H1 (cell line): ENCODE measurements around the gene SATB2. TPM values are rescaled to one million over a fixed set of nuclear protein-coding genes. Genes with fewer than 3 reads are reported as not detected.

Experiments used
- CTCF ChIA-PET: fragments of 300-600 bp; sonication (Branson Sonifier 250); formaldehyde crosslinking; loops from one replicate; lab custom pipeline; 2021; ENCODE audit not compliant: partially characterized antibody; lab: Charles Lee
- POLR2A ChIA-PET: fragments of 300-600 bp; sonication (Branson Sonifier 250); formaldehyde crosslinking; loops from one replicate; lab custom pipeline; 2021; ENCODE audit warnings: inconsistent platforms; ENCODE audit not compliant: partially characterized antibody; lab: Charles Lee
- DNase-seq, 2 experiments: peaks; one replicate each; pipeline versions ENCODE4 v3.0.0 to v3.0.0-alpha.2; 2010 to 2022; ENCODE audit warnings: low spot score in 2 of 2, low read depth in 1 of 2, mixed read lengths in 1 of 2
- FAIRE-seq: peaks from 2 replicates; lab custom pipeline; 2011; peaks lifted over from hg19 to GRCh38; lab: Jason Lieb, UNC
- H2AFZ ChIP-seq: 2 replicates; pipeline ENCODE4 v1.8.1; 2012; ENCODE audit warnings: low read length, inconsistent platforms
- H2AK5ac ChIP-seq: 2 replicates; pipeline ENCODE4 v1.6.1; 2013; ENCODE audit warnings: low read depth, low read length
- H2BK120ac ChIP-seq: replicated peaks from 2 replicates; pipeline ENCODE3; 2013; ENCODE audit warnings: low read depth, low read length, inconsistent platforms
- H2BK12ac ChIP-seq: 2 replicates; pipeline ENCODE4 v1.6.1; 2013; ENCODE audit warnings: low read depth, low read length
- H2BK15ac ChIP-seq: 2 replicates; pipeline ENCODE4 v1.6.1; 2013; ENCODE audit warnings: low read length
- H2BK20ac ChIP-seq: 2 replicates; pipeline ENCODE4 v1.6.1; 2013; ENCODE audit warnings: low read length
- H2BK5ac ChIP-seq: 2 replicates; pipeline ENCODE4 v1.6.1; 2013; ENCODE audit warnings: low read depth, low read length
- H3K14ac ChIP-seq: 2 replicates; pipeline ENCODE4 v1.6.1; 2013; ENCODE audit warnings: inconsistent platforms; ENCODE audit not compliant: insufficient read length
- H3K18ac ChIP-seq: 2 replicates; pipeline ENCODE4 v1.6.1; 2013; ENCODE audit warnings: low read length; ENCODE audit errors: extremely low read depth
- H3K23ac ChIP-seq: 2 replicates; pipeline ENCODE4 v1.6.1; 2013; ENCODE audit warnings: inconsistent platforms; ENCODE audit not compliant: insufficient read length
- H3K23me2 ChIP-seq: 2 replicates; pipeline ENCODE4 v1.6.1; 2013; ENCODE audit warnings: low read depth, low read length
- H3K27ac ChIP-seq: 2 replicates; pipeline ENCODE4 v1.6.1; 2011; ENCODE audit warnings: low read depth, low read length, inconsistent platforms
- H3K27me3 ChIP-seq, 4 experiments: replicated peaks in 1 of 4; 1 replicate in 1 of 4; 2 replicates in 3 of 4; pipeline versions ENCODE4 v1.6.1 to v1.8.1; 2011 to 2013; ENCODE audit warnings: low read length in 3 of 4, mild to moderate bottlenecking in 3 of 4, inconsistent platforms in 2 of 4, mixed read lengths in 2 of 4, moderate library complexity in 1 of 4; ENCODE audit not compliant: control insufficient read depth in 3 of 4, insufficient read depth in 3 of 4; ENCODE audit errors: extremely low read depth in 1 of 4
- H3K36me3 ChIP-seq, 4 experiments: 2 replicates each; pipeline versions ENCODE4 v1.6.1 to v1.8.1; 2011 to 2013; ENCODE audit warnings: mild to moderate bottlenecking in 4 of 4, low read length in 3 of 4, moderate library complexity in 2 of 4, control low read depth in 1 of 4, inconsistent platforms in 1 of 4; ENCODE audit not compliant: insufficient read depth in 4 of 4, control insufficient read depth in 2 of 4
- H3K4ac ChIP-seq: replicated peaks from 2 replicates; pipeline ENCODE3; 2013; ENCODE audit warnings: low read length, low read depth, mixed read lengths, inconsistent platforms; ENCODE audit not compliant: insufficient read length
- H3K4me1 ChIP-seq, 4 experiments: replicated peaks in 1 of 4; 1 replicate in 1 of 4; 2 replicates in 3 of 4; pipeline versions ENCODE4 v1.6.1 to v1.8.1; 2011 to 2013; ENCODE audit warnings: low read length in 3 of 4, inconsistent platforms in 2 of 4, mixed read lengths in 1 of 4; ENCODE audit not compliant: insufficient read depth in 4 of 4, control insufficient read depth in 3 of 4
- H3K4me2 ChIP-seq, 2 experiments: 2 replicates each; pipeline versions ENCODE4 v1.6.1 to v1.8.1; 2011 to 2013; ENCODE audit warnings: low read depth in 2 of 2, low read length in 2 of 2, control low read depth in 1 of 2, inconsistent platforms in 1 of 2, mild to moderate bottlenecking in 1 of 2; ENCODE audit not compliant: insufficient read depth in 1 of 2
- H3K4me3 ChIP-seq, 4 experiments: fragments of 200-600, 300-600 bp in 1 of 4; sonication (generic), shearing (Covaris generic), sonication (Bioruptor Twin) in 1 of 4; 2 replicates each; pipeline versions ENCODE4 v1.5.1 to v1.8.1; 2011 to 2016; ENCODE audit warnings: low read length in 4 of 4, low read depth in 3 of 4, control low read depth in 2 of 4, inconsistent platforms in 2 of 4, mild to moderate bottlenecking in 2 of 4, mixed read lengths in 1 of 4, moderate library complexity in 1 of 4; ENCODE audit not compliant: insufficient read depth in 2 of 4; ENCODE audit errors: extremely low read depth in 1 of 4
- H3K56ac ChIP-seq: replicated peaks from 2 replicates; pipeline ENCODE3; 2013; ENCODE audit warnings: low read depth, mild to moderate bottlenecking, mixed read lengths, low read length, inconsistent platforms; ENCODE audit not compliant: insufficient read length
- H3K79me1 ChIP-seq: 2 replicates; pipeline ENCODE4 v1.6.1; 2013; ENCODE audit warnings: low read depth, low read length, control low read depth
- H3K79me2 ChIP-seq, 2 experiments: 2 replicates each; pipeline versions ENCODE4 v1.6.1 to v1.8.1; 2012 to 2013; ENCODE audit warnings: low read length in 2 of 2, mild to moderate bottlenecking in 2 of 2, inconsistent platforms in 1 of 2; ENCODE audit not compliant: insufficient read depth in 2 of 2, control insufficient read depth in 1 of 2
- H3K9ac ChIP-seq, 4 experiments: replicated peaks in 1 of 4; 1 replicate in 1 of 4; 2 replicates in 3 of 4; pipeline versions ENCODE4 v1.6.1 to v1.8.1; 2011 to 2013; ENCODE audit warnings: low read depth in 3 of 4, low read length in 3 of 4, control low read depth in 2 of 4, mild to moderate bottlenecking in 2 of 4, moderate library complexity in 2 of 4, inconsistent platforms in 1 of 4; ENCODE audit errors: extremely low read depth in 1 of 4
- H3K9me3 ChIP-seq, 2 experiments: 2 replicates each; pipeline versions ENCODE4 v1.6.1 to v1.8.1; 2012 to 2013; ENCODE audit warnings: mild to moderate bottlenecking in 2 of 2, moderate library complexity in 2 of 2, control low read depth in 1 of 2, inconsistent platforms in 1 of 2, low read depth in 1 of 2, low read length in 1 of 2, mixed read lengths in 1 of 2; ENCODE audit not compliant: insufficient read depth in 2 of 2
- H4K20me1 ChIP-seq, 2 experiments: replicated peaks in 1 of 2; 2 replicates each; pipeline versions ENCODE3 to v1.8.1; 2011 to 2013; ENCODE audit warnings: inconsistent platforms in 2 of 2, low read length in 2 of 2, mild to moderate bottlenecking in 1 of 2; ENCODE audit not compliant: insufficient read depth in 2 of 2, control insufficient read depth in 1 of 2
- H4K5ac ChIP-seq: 2 replicates; pipeline ENCODE4 v1.6.1; 2013; ENCODE audit warnings: low read length, low read depth, mixed read lengths, inconsistent platforms; ENCODE audit not compliant: insufficient read length
- H4K8ac ChIP-seq: 2 replicates; pipeline ENCODE4 v1.8.0; 2013; ENCODE audit warnings: mild to moderate bottlenecking, moderate library complexity, low read length, inconsistent platforms; ENCODE audit not compliant: insufficient read depth; ENCODE audit errors: extremely low read depth
- H4K91ac ChIP-seq: replicated peaks from 2 replicates; pipeline ENCODE3; 2013; ENCODE audit warnings: low read length, mixed read lengths, inconsistent platforms; ENCODE audit not compliant: insufficient read length
- FOSL1 ChIP-seq: IDR thresholded peaks from 2 replicates; pipeline ENCODE4 v1.6.1; 2011; ENCODE audit warnings: mild to moderate bottlenecking, low read depth, low read length, moderate library complexity; ENCODE audit not compliant: insufficient read depth
- KDM5A ChIP-seq: fragments of 200-600 bp; IDR thresholded peaks from 2 replicates; pipeline ENCODE4 v1.7.1; 2012; ENCODE audit warnings: mild to moderate bottlenecking, low read length, inconsistent platforms, mixed read lengths
- NANOG ChIP-seq: IDR thresholded peaks from 2 replicates; pipeline ENCODE4 v1.6.1; 2011; ENCODE audit warnings: low read length, low read depth, mild to moderate bottlenecking, inconsistent platforms; ENCODE audit not compliant: insufficient read depth, poor library complexity, severe bottlenecking
- RBBP5 ChIP-seq: IDR thresholded peaks from 2 replicates; pipeline ENCODE4 v1.7.1; 2012; ENCODE audit warnings: low read depth, mild to moderate bottlenecking, inconsistent platforms, low read length, moderate library complexity, borderline replicate concordance
- RXRA ChIP-seq: IDR thresholded peaks from 2 replicates; pipeline ENCODE4 v1.6.1; 2011; ENCODE audit warnings: low read depth, mild to moderate bottlenecking, low read length, moderate library complexity; ENCODE audit not compliant: insufficient read depth
- SP2 ChIP-seq: IDR thresholded peaks from 2 replicates; pipeline ENCODE4 v1.6.1; 2012; ENCODE audit warnings: mild to moderate bottlenecking, low read length, inconsistent platforms
- SRF ChIP-seq: IDR thresholded peaks from 2 replicates; pipeline ENCODE4 v1.6.1; 2011; ENCODE audit warnings: mild to moderate bottlenecking, low read depth, low read length, moderate library complexity
- TAF7 ChIP-seq: optimal IDR thresholded peaks from 2 replicates; pipeline ENCODE3; 2011; ENCODE audit warnings: low read depth, mild to moderate bottlenecking, inconsistent platforms, low read length, moderate library complexity, borderline replicate concordance
- WGBS, 2 experiments: shearing (Covaris generic) in 1 of 2; methylation state at CpG; one replicate each; pipeline versions ENCODE4 v1.1.6 to v1.1.7; 2013 to 2015; ENCODE audit warnings: low lambda C conversion rate in 2 of 2, mixed read lengths in 2 of 2, inconsistent platforms in 1 of 2, low coverage in 1 of 2, missing lambda C conversion rate in 1 of 2; ENCODE audit not compliant: insufficient replicate concordance in 2 of 2, insufficient coverage in 1 of 2, insufficient read length in 1 of 2; ENCODE audit errors: extremely low coverage in 1 of 2, missing lambda C conversion rate in 1 of 2; 5-methylcytosine and 5-hydroxymethylcytosine counted together
- polyA plus RNA-seq, 7 experiments: library from polyadenylated mRNA; depleted of rRNA in 3 of 7; stranded (reverse) in 5 of 7; unstranded in 2 of 7; fragments of >200 nt in 5 of 7; fragments of 200-250 nt in 2 of 7; gene quantifications; 1 replicate in 5 of 7; 2 replicates in 1 of 7; 4 replicates in 1 of 7; pipeline versions ENCODE4 v1.2.1 to v1.2.3, GENCODE V29; 2011 to 2013; ENCODE audit warnings: missing spikeins in 2 of 7, mixed read lengths in 2 of 7
- total RNA-seq: library from RNA; stranded (reverse); fragmentation: NEBNext Ultra II Directional; extraction: Animal tissue kit (Norgen Biotek cat#: 25700); gene quantifications from 2 replicates; pipeline ENCODE4 v1.2.1, GENCODE V29; 2021
- TF ChIP-seq, protein P1 (sequence below), 3 experiments: IDR thresholded peaks; 1 replicate in 2 of 3; 2 replicates in 1 of 3; pipeline versions ENCODE4 v1.5.1 to v1.6.1; 2011; ENCODE audit warnings: low read length in 3 of 3, mild to moderate bottlenecking in 3 of 3, inconsistent platforms in 2 of 3, low read depth in 1 of 3, moderate library complexity in 1 of 3; ENCODE audit not compliant: insufficient read depth in 1 of 3; ENCODE audit errors: control extremely low read depth in 1 of 3

SATB2 gene
- total and polyA plus RNA-seq, 2 of the 8 experiments (the other 6 are each of a cell fraction or from before 2014, with no cell fraction given), result 1.3 to 5.7 TPM

DNA sequence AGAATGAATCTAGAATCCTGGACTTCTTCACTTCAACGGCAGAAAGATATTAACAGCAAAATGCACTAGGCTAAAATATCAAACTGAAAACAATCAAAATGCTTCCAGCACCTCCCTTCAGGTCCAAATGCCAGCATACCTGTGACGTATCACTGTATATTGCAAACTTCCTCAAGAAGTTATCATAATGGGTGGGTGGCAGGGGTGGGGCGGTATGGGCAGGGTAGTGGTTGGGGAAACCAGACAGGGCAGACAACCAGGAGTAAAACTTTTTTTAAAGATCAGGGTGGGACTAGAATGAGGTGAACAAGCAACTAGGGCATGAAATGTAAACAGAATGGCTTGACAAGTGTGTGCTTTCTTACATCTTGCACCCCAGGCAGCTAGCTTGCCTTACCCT is 140.9 kb downstream of the SATB2 start:
- no peak overlapping the region for H3K4me3 ChIP-seq
- H4K5ac ChIP-seq, result no peak overlapping the region
- H3K36me3 ChIP-seq, result no peaks in the 10 kb centered on the region
- no peaks in the 10 kb centered on the region for H3K4me1 ChIP-seq
- no peak overlapping the region for H4K91ac ChIP-seq
- no peaks in the 10 kb centered on the region for H3K79me2 ChIP-seq
- H3K4ac ChIP-seq, result no peak overlapping the region
- H3K27ac ChIP-seq, result no peak overlapping the region
- no peak overlapping the region for H2BK12ac ChIP-seq
- no peak for TF ChIP-seq SP2
- TF ChIP-seq FOSL1, result no peak
- no peak for TF ChIP-seq SRF
- TF ChIP-seq KDM5A, result no peak
- no peak for TF ChIP-seq TAF7
- TF ChIP-seq RXRA, result no peak
- TF ChIP-seq NANOG, result no peak
- no peak for TF ChIP-seq RBBP5
- TF ChIP-seq, protein P1, sequence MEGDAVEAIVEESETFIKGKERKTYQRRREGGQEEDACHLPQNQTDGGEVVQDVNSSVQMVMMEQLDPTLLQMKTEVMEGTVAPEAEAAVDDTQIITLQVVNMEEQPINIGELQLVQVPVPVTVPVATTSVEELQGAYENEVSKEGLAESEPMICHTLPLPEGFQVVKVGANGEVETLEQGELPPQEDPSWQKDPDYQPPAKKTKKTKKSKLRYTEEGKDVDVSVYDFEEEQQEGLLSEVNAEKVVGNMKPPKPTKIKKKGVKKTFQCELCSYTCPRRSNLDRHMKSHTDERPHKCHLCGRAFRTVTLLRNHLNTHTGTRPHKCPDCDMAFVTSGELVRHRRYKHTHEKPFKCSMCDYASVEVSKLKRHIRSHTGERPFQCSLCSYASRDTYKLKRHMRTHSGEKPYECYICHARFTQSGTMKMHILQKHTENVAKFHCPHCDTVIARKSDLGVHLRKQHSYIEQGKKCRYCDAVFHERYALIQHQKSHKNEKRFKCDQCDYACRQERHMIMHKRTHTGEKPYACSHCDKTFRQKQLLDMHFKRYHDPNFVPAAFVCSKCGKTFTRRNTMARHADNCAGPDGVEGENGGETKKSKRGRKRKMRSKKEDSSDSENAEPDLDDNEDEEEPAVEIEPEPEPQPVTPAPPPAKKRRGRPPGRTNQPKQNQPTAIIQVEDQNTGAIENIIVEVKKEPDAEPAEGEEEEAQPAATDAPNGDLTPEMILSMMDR (IDR thresholded peaks at IDR 0.05; ENCODE audit: control extremely low read depth in 1 of 3, insufficient read depth in 1 of 3, low read depth in 1 of 3, low read length in 3 of 3), result no peak
- TF ChIP-seq, all 59 proteins: peak for 0
- FAIRE-seq (no peak), DNase-seq (no peak)
- ChIA-PET POLR2A (no interaction called here), CTCF (interaction anchor here (1.2 kb wide), 1 partner anchor 388 kb away, joined by 3 read pairs; no protein-coding TSS in a partner anchor)
- Histone ChIP-seq H2AFZ (no peak overlapping the region), H2BK20ac (no peak overlapping the region), H3K9me3 (no peaks in the 10 kb centered on the region), H2BK15ac (no peak overlapping the region), H3K9ac (no peak overlapping the region), H3K14ac (no peak overlapping the region), H2BK5ac (no peak overlapping the region), H3K27me3 (no peaks in the 10 kb centered on the region; a peak in 1 of 7 replicates), H4K20me1 (no peaks in the 10 kb centered on the region), H3K18ac (no peak overlapping the region), H3K56ac (no peak overlapping the region), H4K8ac (no peak overlapping the region), H3K23ac (no peak overlapping the region), H3K23me2 (no peaks in the 10 kb centered on the region), H3K4me2 (no peak overlapping the region), H2AK5ac (no peak overlapping the region), H3K79me1 (no peaks in the 10 kb centered on the region), H2BK120ac (no peak overlapping the region)
- WGBS, 2 experiments, result 91% methylated on average over 3 of the region's 3 CpGs; no CpG with 5 or more reads in 1 of the 2 experiments
